K562 (cell line): ENCODE measurements around the gene RASGRP2. TPM values are rescaled to one million over a fixed set of nuclear protein-coding genes. Genes with fewer than 3 reads are reported as not detected.

ENCODE experiments used
- ATAC-seq: fragments of 200-7000 bp; cut with Tn5 transposase; 3 replicates; pipeline ENCODE4 v1.9.1; 2020; ENCODE audit warnings: moderate library complexity
- BruUV-seq: library from RNA; stranded (reverse); fragments of 400-500 nt; replicated peaks from 2 replicates; lab custom pipeline; 2021; lab: Mats Ljungman, UMichigan
- CTCF ChIA-PET: fragments of 300-600 bp; formaldehyde crosslinking; extraction: SDS; loops from one replicate; lab custom pipeline; 2021; ENCODE audit warnings: low intra/inter-chr PET ratio; lab: Yijun Ruan, JAX
- POLR2A ChIA-PET: fragments of 300-600, 350-650 bp; sonication (Branson Sonifier 250); formaldehyde crosslinking; extraction: SDS; loops from one replicate; lab custom pipeline; 2021; ENCODE audit warnings: antibody characterized with exemption, inconsistent platforms; lab: Yijun Ruan, JAX
- DNase-seq, 4 experiments: peaks; one replicate each; pipeline versions ENCODE4 v3.0.0 to v3.0.0-alpha.2; 2011 to 2018; ENCODE audit warnings: low spot score in 3 of 4, mixed read lengths in 3 of 4; ENCODE audit errors: extremely low read depth in 1 of 4
- FAIRE-seq: peaks from 2 replicates; lab custom pipeline; 2011; peaks lifted over from hg19 to GRCh38; lab: Jason Lieb, UNC
- H2AFZ ChIP-seq: 2 replicates; pipeline ENCODE4 v1.6.0; 2011; ENCODE audit warnings: low read depth, low read length, control low read depth, inconsistent platforms
- H3K27ac ChIP-seq: fragments of 200-600 bp; 3 replicates; pipeline ENCODE4 v1.8.0; 2011; ENCODE audit warnings: low read depth, mild to moderate bottlenecking, control low read depth, inconsistent platforms, low read length, moderate library complexity, mixed read lengths; ENCODE audit errors: extremely low read depth
- H3K27me3 ChIP-seq, 2 experiments: fragments of 300-600 bp in 1 of 2; 2 replicates in 1 of 2; 3 replicates in 1 of 2; pipeline versions ENCODE4 v1.6.0 to v1.8.0; 2011; ENCODE audit warnings: inconsistent platforms in 2 of 2, low read length in 2 of 2, mild to moderate bottlenecking in 1 of 2, mixed read lengths in 1 of 2, moderate library complexity in 1 of 2; ENCODE audit not compliant: control insufficient read depth in 2 of 2, insufficient read depth in 2 of 2
- H3K36me3 ChIP-seq: fragments of 300-600 bp; 3 replicates; pipeline ENCODE4 v1.8.0; 2011; ENCODE audit warnings: mild to moderate bottlenecking, low read length, inconsistent platforms; ENCODE audit not compliant: control insufficient read depth, insufficient read depth
- H3K4me1 ChIP-seq, 2 experiments: fragments of 200-600 bp in 1 of 2; replicated peaks in 1 of 2; 2 replicates in 1 of 2; 3 replicates in 1 of 2; pipeline versions ENCODE4 v1.5.1 to v1.8.0; 2011; ENCODE audit warnings: inconsistent platforms in 2 of 2, low read length in 2 of 2, mild to moderate bottlenecking in 1 of 2, mixed read lengths in 1 of 2, moderate library complexity in 1 of 2; ENCODE audit not compliant: control insufficient read depth in 2 of 2, insufficient read depth in 2 of 2
- H3K4me2 ChIP-seq: 2 replicates; pipeline ENCODE4 v1.6.1; 2011; ENCODE audit warnings: low read length, control low read depth, inconsistent platforms, mixed read lengths; ENCODE audit not compliant: insufficient read depth
- H3K4me3 ChIP-seq: fragments of 200-600 bp; sonication (generic), shearing (Covaris generic); 2 replicates; pipeline ENCODE4 v1.5.1; 2016; ENCODE audit warnings: control low read depth, inconsistent platforms
- H3K79me2 ChIP-seq: fragments of 200-600 bp; 3 replicates; pipeline ENCODE4 v1.8.0; 2011; ENCODE audit warnings: low read length, inconsistent platforms; ENCODE audit not compliant: control insufficient read depth, insufficient read depth
- H3K9ac ChIP-seq, 2 experiments: 2 replicates each; pipeline versions ENCODE4 v1.6.0 to v1.6.1; 2011; ENCODE audit warnings: low read depth in 2 of 2, low read length in 2 of 2, control low read depth in 1 of 2, inconsistent platforms in 1 of 2, mild to moderate bottlenecking in 1 of 2, mixed read lengths in 1 of 2; ENCODE audit not compliant: insufficient read depth in 1 of 2
- H3K9me1 ChIP-seq: one replicate; pipeline ENCODE4 v1.6.0; 2011; ENCODE audit warnings: inconsistent platforms, mild to moderate bottlenecking, low read length, moderate library complexity; ENCODE audit not compliant: control insufficient read depth, insufficient read depth
- H3K9me3 ChIP-seq: replicated peaks from 2 replicates; pipeline ENCODE4 v1.5.1; 2011; ENCODE audit warnings: low read depth, low read length, inconsistent platforms; ENCODE audit not compliant: control insufficient read depth, insufficient read depth
- H4K20me1 ChIP-seq: replicated peaks from 2 replicates; pipeline ENCODE4 v1.6.1; 2011; ENCODE audit warnings: low read length, inconsistent platforms, mixed read lengths; ENCODE audit not compliant: control insufficient read depth, insufficient read depth
- ESRRA ChIP-seq: fragments of 450-650 bp; IDR thresholded peaks from 2 replicates; pipeline ENCODE4 v1.6.1; 2014; ENCODE audit warnings: low read depth, mild to moderate bottlenecking, moderate library complexity, borderline replicate concordance
- HCFC1 ChIP-seq: IDR thresholded peaks from 2 replicates; pipeline ENCODE4 v1.6.1; 2012; ENCODE audit warnings: low read depth, low read length, improper control_type of control experiment
- HMGN3 ChIP-seq: IDR thresholded peaks from 2 replicates; pipeline ENCODE4 v1.6.1; 2011; ENCODE audit warnings: borderline replicate concordance, low read depth, mild to moderate bottlenecking, mixed read lengths, low read length; ENCODE audit not compliant: insufficient read length; ENCODE audit errors: extremely low read depth
- MAX ChIP-seq: sonication (generic); formaldehyde crosslinking; IDR thresholded peaks from 2 replicates; pipeline ENCODE4 v1.9.0; 2022; ENCODE audit warnings: mild to moderate bottlenecking, missing genetic modification reagents
- MYC ChIP-seq, 2 experiments: fragments of 250-450 bp in 1 of 2; sonication (Bioruptor Pico) in 1 of 2; IDR thresholded peaks; 2 replicates each; pipeline versions ENCODE4 v1.5.1 to v1.6.1; 2012 to 2021; ENCODE audit warnings: low read depth in 2 of 2, borderline replicate concordance in 1 of 2, improper control_type of control experiment in 1 of 2, low read length in 1 of 2, mild to moderate bottlenecking in 1 of 2, moderate library complexity in 1 of 2
- MYNN ChIP-seq, 2 experiments: sonication (generic); formaldehyde crosslinking in 1 of 2; IDR thresholded peaks; 2 replicates each; pipeline versions ENCODE4 v1.5.0 to v1.6.1; 2016 to 2020; ENCODE audit warnings: antibody characterized with exemption in 1 of 2, missing genetic modification reagents in 1 of 2
- NR2C1 ChIP-seq, 2 experiments: fragments of 450-650 bp; IDR thresholded peaks; 2 replicates each; pipeline ENCODE4 v1.6.1; 2017; ENCODE audit warnings: mild to moderate bottlenecking in 2 of 2, antibody characterized with exemption in 1 of 2, inconsistent platforms in 1 of 2, missing compliant biosample characterization in 1 of 2, missing genetic modification characterization in 1 of 2
- NR2C2 ChIP-seq, 2 experiments: fragments of 200-800 bp in 1 of 2; sonication (Bioruptor generic) in 1 of 2; sonication (generic) in 1 of 2; formaldehyde crosslinking in 1 of 2; IDR thresholded peaks; 2 replicates each; pipeline versions ENCODE4 v1.6.1 to v1.8.0; 2016 to 2022; ENCODE audit warnings: mild to moderate bottlenecking in 1 of 2, missing compliant biosample characterization in 1 of 2, missing genetic modification characterization in 1 of 2, missing genetic modification reagents in 1 of 2
- POLR2G ChIP-seq: fragments of 200-400 bp; formaldehyde crosslinking; IDR thresholded peaks from 2 replicates; pipeline ENCODE4 v1.6.1; 2017; ENCODE audit warnings: low read depth, mild to moderate bottlenecking, antibody characterized with exemption, low read length, moderate library complexity
- SRSF7 ChIP-seq: fragments of 200-400 bp; formaldehyde crosslinking; optimal IDR thresholded peaks from 2 replicates; pipeline ENCODE3; 2017; ENCODE audit warnings: mild to moderate bottlenecking, low read depth, low read length
- ZBTB33 ChIP-seq: sonication (generic); formaldehyde crosslinking; IDR thresholded peaks from 2 replicates; pipeline ENCODE4 v1.8.1; 2023; ENCODE audit warnings: mild to moderate bottlenecking, missing genetic modification reagents
- ZBTB7A ChIP-seq: IDR thresholded peaks from 2 replicates; pipeline ENCODE4 v1.6.1; 2011; ENCODE audit warnings: low read depth, mild to moderate bottlenecking, low read length, moderate library complexity, borderline replicate concordance; ENCODE audit not compliant: control insufficient read depth
- ZNF143 ChIP-seq: sonication (generic); formaldehyde crosslinking; IDR thresholded peaks from 2 replicates; pipeline ENCODE4 v1.9.0; 2022; ENCODE audit warnings: mild to moderate bottlenecking, missing genetic modification reagents
- whole genome bisulfite sequencing: fragments of 100-300 bp; shearing (Covaris generic); methylation state at CpG from one replicate; pipeline ENCODE4 v1.1.6; 2016; ENCODE audit warnings: low coverage, mixed read lengths; ENCODE audit not compliant: insufficient coverage; ENCODE audit errors: missing lambda C conversion rate; 5-methylcytosine and 5-hydroxymethylcytosine counted together
- in situ Hi-C: fragments of 300-500 bp; cut with MboI; formaldehyde crosslinking; loops from 4 replicates; pipeline ENCODE4 v1.15.0; 2018; ENCODE audit warnings: inconsistent platforms, mixed read lengths
- intact Hi-C: fragments of 100-400 bp; cut with micrococcal nuclease; formaldehyde crosslinking; loops from 2 replicates; pipeline ENCODE4 v1.14.2; 2022
- polyA plus RNA-seq, 8 experiments: library from polyadenylated mRNA; depleted of rRNA in 4 of 8; stranded (reverse) in 5 of 8; unstranded in 3 of 8; fragments of >200 nt; fragmentation: Nextera tagmentation in 2 of 8; fragmentation: Illumina TruSeq in 1 of 8; extraction: Ambion mirVana in 2 of 8; extraction: Trizol in 1 of 8; gene quantifications; 2 replicates each; pipeline versions ENCODE4 v1.2.1 to v1.2.3, GENCODE V29; 2011 to 2014; ENCODE audit warnings: inconsistent platforms in 1 of 8, missing spikeins in 1 of 8
- total RNA-seq, 7 experiments: library from RNA; depleted of rRNA in 6 of 7; stranded (reverse); fragments of >200 nt in 6 of 7; fragmentation: Illumina TruSeq in 2 of 7; extraction: Trizol in 2 of 7; gene quantifications; 2 replicates each; pipeline versions ENCODE4 v1.2.1 to v1.2.3, GENCODE V29; 2011 to 2021; ENCODE audit warnings: low replicate concordance in 1 of 7
- TF ChIP-seq, protein P1 (sequence below): IDR thresholded peaks from 2 replicates; pipeline ENCODE4 v1.6.1; 2014; ENCODE audit warnings: antibody characterized with exemption

Gene RASGRP2
- total and polyA plus RNA-seq, 9 of the 15 experiments (the other 6 are each of a cell fraction or from before 2014, with no cell fraction given) = 0.87 to 22.7 (median 5.5) TPM

GRCh38 chr11:64759722-64760719 is 16.1 kb upstream of the RASGRP2 start, which contains the start of gene PYGM:
Gene PYGM, minus strand, starts transcription at chr11:64759974. Its CDS starts 76 bp downstream, at chr11:64759898.
- FAIRE-seq (no peak), DNase-seq (peak; percentile 36 to 55 (median 40)), ATAC-seq (peak; percentile 43)
- Histone ChIP-seq H3K9me3 (no peaks in the 10 kb centered on the region), H3K9ac (peak within 1 kb of the TSS in 1 of 2 experiments; percentile 81; a peak in 2 of 4 replicates), H3K27me3 (no peaks in the 10 kb centered on the region), H3K79me2 (no peaks in the 10 kb centered on the region), H3K27ac (no peak within 1 kb of the TSS), H3K4me1 (peaks cover 18 to 69% of the 10 kb centered on the region in 2 experiments), H3K4me2 (no peak within 1 kb of the TSS), H3K4me3 (no peak within 1 kb of the TSS), H3K9me1 (peaks cover 6% of the 10 kb centered on the region), H3K36me3 (peaks cover 32% of the 10 kb centered on the region; the same call in 2 of the 3 replicates), H4K20me1 (peaks cover 24% of the 10 kb centered on the region), H2AFZ (no peak within 1 kb of the TSS)
- ChIA-PET POLR2A (interaction anchor here (0.7 to 7.9 kb wide), 7 partner anchors 8 to 740 kb away, joined by 3 to 168 read pairs (median 5); partner anchors contain the start of gene SF1), CTCF (no interaction called here)
- intact Hi-C loops = no loop called here
- in situ Hi-C loops = no loop called here
- BruUV-seq = no TSS peak
- WGBS = 69% methylated on average over 24 of the region's 24 CpGs
- TF ChIP-seq POLR2G (peak; percentile 66), SRSF7 (no peak), ZNF143 (CRISPR knock-in tag) (peak; percentile 63), ZBTB33 (CRISPR knock-in tag) (peak; percentile 99), HCFC1 (peak; percentile 74), MYNN (IDR thresholded peaks at IDR 0.05) (0 out of 2 replicates have a peak, but pooled peaks have one; percentile 39), MYNN (CRISPR knock-in tag; IDR thresholded peaks at IDR 0.05) (no peak), MYC (IDR thresholded peaks at IDR 0.05; ENCODE audit: low read depth, low read length) (no peak), MYC (CRISPR knock-in tag; IDR thresholded peaks at IDR 0.05; ENCODE audit: borderline replicate concordance, low read depth) (no peak), ZBTB7A (peak; percentile 30; the same call in 1 of the 2 replicates), NR2C1 (IDR thresholded peaks at IDR 0.05) (peak; percentile 61; the same call in 1 of the 2 replicates), NR2C1 (tag; IDR thresholded peaks at IDR 0.05) (peak; percentile 67), ESRRA (peak; percentile 18; the same call in 1 of the 2 replicates), HMGN3 (peak; percentile 9), MAX (0 out of 2 replicates have a peak, but pooled peaks have one; percentile 1), NR2C2 (CRISPR knock-in tag; IDR thresholded peaks at IDR 0.05) (no peak), NR2C2 (tag; IDR thresholded peaks at IDR 0.05) (peak; percentile 36; the same call in 1 of the 2 replicates)
- TF ChIP-seq, protein P1, sequence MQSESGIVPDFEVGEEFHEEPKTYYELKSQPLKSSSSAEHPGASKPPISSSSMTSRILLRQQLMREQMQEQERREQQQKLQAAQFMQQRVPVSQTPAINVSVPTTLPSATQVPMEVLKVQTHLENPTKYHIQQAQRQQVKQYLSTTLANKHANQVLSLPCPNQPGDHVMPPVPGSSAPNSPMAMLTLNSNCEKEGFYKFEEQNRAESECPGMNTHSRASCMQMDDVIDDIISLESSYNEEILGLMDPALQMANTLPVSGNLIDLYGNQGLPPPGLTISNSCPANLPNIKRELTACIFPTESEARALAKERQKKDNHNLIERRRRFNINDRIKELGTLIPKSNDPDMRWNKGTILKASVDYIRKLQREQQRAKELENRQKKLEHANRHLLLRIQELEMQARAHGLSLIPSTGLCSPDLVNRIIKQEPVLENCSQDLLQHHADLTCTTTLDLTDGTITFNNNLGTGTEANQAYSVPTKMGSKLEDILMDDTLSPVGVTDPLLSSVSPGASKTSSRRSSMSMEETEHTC = no peak
